HFFc6 (cell line): ENCODE data around the gene FAM118B. TPM values are rescaled to one million over a fixed set of nuclear protein-coding genes. Genes with fewer than 3 reads are reported as not detected.
A peak's percentile ranks its signal among the peaks of the same experiment; 100 is the strongest.

ENCODE experiments used
- DNase-seq: peaks from one replicate; pipeline ENCODE4 v3.0.0-alpha.2; 2018
- H3K27ac Mint-ChIP-seq: 2 replicates; pipeline ENCODE4 v1.8.0; 2020; ENCODE audit warnings: mild to moderate bottlenecking, mixed read lengths
- H3K27me3 Mint-ChIP-seq: 2 replicates; pipeline ENCODE4 v1.8.0; 2021; ENCODE audit warnings: mild to moderate bottlenecking, moderate library complexity, mixed read lengths; ENCODE audit not compliant: insufficient read depth
- H3K36me3 Mint-ChIP-seq: 2 replicates; pipeline ENCODE4 v1.8.0; 2021; ENCODE audit warnings: low read depth, mixed read lengths
- H3K4me1 Mint-ChIP-seq: 2 replicates; pipeline ENCODE4 v1.8.0; 2020; ENCODE audit warnings: low read depth, mixed read lengths
- H3K4me3 Mint-ChIP-seq: 2 replicates; pipeline ENCODE4 v1.8.0; 2020; ENCODE audit warnings: mild to moderate bottlenecking, moderate library complexity, mixed read lengths
- H3K9me3 Mint-ChIP-seq: 2 replicates; pipeline ENCODE4 v1.8.0; 2020; ENCODE audit warnings: mild to moderate bottlenecking, mixed read lengths
- CTCF ChIP-seq: fragments of 200-600 bp; sonication (generic); IDR thresholded peaks from 2 replicates; pipeline ENCODE4 v1.5.0; 2021; ENCODE audit warnings: antibody characterized with exemption, mild to moderate bottlenecking
- total RNA-seq, 6 experiments: library from RNA; stranded (reverse); fragmentation: NEBNext Ultra II Directional; extraction: Animal tissue kit (Norgen Biotek cat#: 25700); gene quantifications; 2 replicates in 1 of 6; 3 replicates in 5 of 6; pipeline ENCODE4 v1.2.3, GENCODE V29; 2021

Gene FAM118B
- total RNA-seq, 6 experiments from 2014 or later, result 16.4 to 19.6 (median 17.8) TPM

- H3K27me3 Mint-ChIP-seq, result no peaks in the 10 kb centered on the region; the same call in 1 of the 2 replicates
- no peak overlapping the region for H3K4me3 Mint-ChIP-seq
- TF ChIP-seq CTCF, result no peak
- H3K9me3 Mint-ChIP-seq, result no peaks in the 10 kb centered on the region
- no peaks in the 10 kb centered on the region for H3K36me3 Mint-ChIP-seq
- H3K27ac Mint-ChIP-seq, result no peak overlapping the region
- peaks cover 15% of the 10 kb centered on the region for H3K4me1 Mint-ChIP-seq
- no peak for DNase-seq
Observed at GRCh38 chr11:126224647-126225294, 13.2 kb downstream of the FAM118B start.

GRCh38 chr11:126225295-126225665 is 13.7 kb downstream of the FAM118B start:
- Mint-ChIP-seq H3K27ac (no peak overlapping the region), H3K36me3 (no peaks in the 10 kb centered on the region), H3K27me3 (no peaks in the 10 kb centered on the region; the same call in 1 of the 2 replicates), H3K4me3 (no peak overlapping the region), H3K4me1 (peaks cover 20% of the 10 kb centered on the region), H3K9me3 (no peaks in the 10 kb centered on the region)
- no peak for DNase-seq
- TF ChIP-seq CTCF, result no peak

GRCh38 chr11:126226334-126227084 is 14.9 kb downstream of the FAM118B start:
- H3K27ac Mint-ChIP-seq, result no peak overlapping the region
- TF ChIP-seq CTCF, result no peak
- H3K9me3 Mint-ChIP-seq, result no peaks in the 10 kb centered on the region
- no peaks in the 10 kb centered on the region for H3K36me3 Mint-ChIP-seq
- H3K27me3 Mint-ChIP-seq, result no peaks in the 10 kb centered on the region; the same call in 1 of the 2 replicates
- H3K4me1 Mint-ChIP-seq, result peaks cover 26% of the 10 kb centered on the region
- no peak overlapping the region for H3K4me3 Mint-ChIP-seq
- DNase-seq, result no peak

GRCh38 chr11:126229858-126230540 is 18.4 kb downstream of the FAM118B start:
- no peaks in the 10 kb centered on the region for H3K36me3 Mint-ChIP-seq
- no peak overlapping the region for H3K4me3 Mint-ChIP-seq
- DNase-seq, result no peak
- H3K4me1 Mint-ChIP-seq, result peaks cover 33% of the 10 kb centered on the region
- H3K27ac Mint-ChIP-seq, result no peak overlapping the region
- no peaks in the 10 kb centered on the region; the same call in 1 of the 2 replicates for H3K27me3 Mint-ChIP-seq
- no peaks in the 10 kb centered on the region for H3K9me3 Mint-ChIP-seq
- TF ChIP-seq CTCF, result no peak

GRCh38 chr11:126231725-126232459 is 20.3 kb downstream of the FAM118B start:
- H3K36me3 Mint-ChIP-seq, result peaks cover 9% of the 10 kb centered on the region
- DNase-seq, result peak; percentile 13
- no peaks in the 10 kb centered on the region for H3K9me3 Mint-ChIP-seq
- no peaks in the 10 kb centered on the region for H3K27me3 Mint-ChIP-seq
- TF ChIP-seq CTCF, result no peak
- H3K27ac Mint-ChIP-seq, result no peak overlapping the region
- peaks cover 29% of the 10 kb centered on the region for H3K4me1 Mint-ChIP-seq
- H3K4me3 Mint-ChIP-seq, result no peak overlapping the region
